SK-N-SH treated with all-trans-retinoic acid at 6 μM for 48 hours (cell line): ENCODE measurements around the gene ODAD3.

Experiments used
- ATAC-seq: fragments of 200-7000 bp; cut with Tn5 transposase; 3 replicates; pipeline ENCODE4 v1.9.1; 2020; ENCODE audit warnings: mild to moderate bottlenecking, moderate library complexity
- ARNTL ChIP-seq: fragments of 450-650 bp; formaldehyde crosslinking; IDR thresholded peaks from 2 replicates; pipeline ENCODE4 v1.5.0; 2020; ENCODE audit warnings: low read depth, mild to moderate bottlenecking, moderate library complexity, borderline replicate concordance
- BACH2 ChIP-seq: fragments of 250-450 bp; sonication (Bioruptor Pico); IDR thresholded peaks from 2 replicates; pipeline ENCODE4 v1.9.0; 2021; ENCODE audit warnings: mild to moderate bottlenecking, borderline replicate concordance
- CREB5 ChIP-seq: fragments of 250-450 bp; sonication (Bioruptor Pico); IDR thresholded peaks from 2 replicates; pipeline ENCODE4 v1.5.1; 2020; ENCODE audit warnings: low read depth, mild to moderate bottlenecking, moderate library complexity
- CSDC2 ChIP-seq: fragments of 250-450 bp; sonication (Bioruptor Pico); IDR thresholded peaks from 2 replicates; pipeline ENCODE4 v1.5.0; 2020; ENCODE audit warnings: mild to moderate bottlenecking, moderate library complexity
- CSRNP3 ChIP-seq: fragments of 250-450 bp; sonication (Bioruptor Pico); IDR thresholded peaks from 2 replicates; pipeline ENCODE4 v1.5.1; 2021; ENCODE audit warnings: mild to moderate bottlenecking, moderate library complexity
- ESRRG ChIP-seq: fragments of 250-450 bp; sonication (Bioruptor Pico); IDR thresholded peaks from 2 replicates; pipeline ENCODE4 v1.6.1; 2021; ENCODE audit warnings: mild to moderate bottlenecking
- GLIS3 ChIP-seq: fragments of 250-450 bp; sonication (Bioruptor Pico); IDR thresholded peaks from 2 replicates; pipeline ENCODE4 v1.5.0; 2020; ENCODE audit warnings: mild to moderate bottlenecking, moderate library complexity
- ISL1 ChIP-seq: fragments of 250-450 bp; sonication (Bioruptor Pico); IDR thresholded peaks from 2 replicates; pipeline ENCODE4 v2.1.2; 2022; ENCODE audit warnings: mild to moderate bottlenecking, moderate library complexity
- OSR1 ChIP-seq: fragments of 250-450 bp; sonication (Bioruptor Pico); IDR thresholded peaks from 2 replicates; pipeline ENCODE4 v1.8.0; 2022; ENCODE audit warnings: moderate library complexity, mild to moderate bottlenecking, inconsistent platforms
- PATZ1 ChIP-seq: fragments of 250-450 bp; sonication (Bioruptor Pico); IDR thresholded peaks from 2 replicates; pipeline ENCODE4 v1.8.0; 2020; ENCODE audit warnings: mild to moderate bottlenecking, moderate library complexity, borderline replicate concordance
- POU6F1 ChIP-seq: fragments of 250-450 bp; sonication (Bioruptor Pico); IDR thresholded peaks from 2 replicates; pipeline ENCODE4 v1.8.0; 2021; ENCODE audit warnings: low read depth, mild to moderate bottlenecking, moderate library complexity, borderline replicate concordance
- PPARA ChIP-seq: fragments of 250-450 bp; sonication (Bioruptor Pico); IDR thresholded peaks from 2 replicates; pipeline ENCODE4 v1.5.0; 2020; ENCODE audit warnings: mild to moderate bottlenecking, borderline replicate concordance
- RARB ChIP-seq: fragments of 250-450 bp; sonication (Bioruptor Pico); IDR thresholded peaks from 2 replicates; pipeline ENCODE4 v1.8.0; 2021; ENCODE audit warnings: mild to moderate bottlenecking, moderate library complexity
- SNAI2 ChIP-seq: fragments of 250-450 bp; sonication (Bioruptor Pico); IDR thresholded peaks from 2 replicates; pipeline ENCODE4 v1.5.0; 2020; ENCODE audit warnings: mild to moderate bottlenecking, moderate library complexity
- TCF4 ChIP-seq: fragments of 250-450 bp; sonication (Bioruptor Pico); IDR thresholded peaks from 2 replicates; pipeline ENCODE4 v1.8.0; 2021; ENCODE audit warnings: mild to moderate bottlenecking, moderate library complexity, borderline replicate concordance
- TOX ChIP-seq: fragments of 250-450 bp; sonication (Bioruptor Pico); IDR thresholded peaks from 2 replicates; pipeline ENCODE4 v1.8.0; 2021; ENCODE audit warnings: mild to moderate bottlenecking, moderate library complexity, borderline replicate concordance
- TSHZ2 ChIP-seq: fragments of 250-450 bp; sonication (Bioruptor Pico); IDR thresholded peaks from 2 replicates; pipeline ENCODE4 v1.5.0; 2020; ENCODE audit warnings: mild to moderate bottlenecking, moderate library complexity
- ZFP3 ChIP-seq: fragments of 250-450 bp; sonication (Bioruptor Pico); IDR thresholded peaks from 2 replicates; pipeline ENCODE4 v1.5.0; 2020; ENCODE audit warnings: mild to moderate bottlenecking, moderate library complexity
- ZFP30 ChIP-seq: fragments of 450-650 bp; formaldehyde crosslinking; IDR thresholded peaks from 2 replicates; pipeline ENCODE4 v1.5.0; 2022; ENCODE audit warnings: mild to moderate bottlenecking, moderate library complexity
- ZNF565 ChIP-seq: fragments of 450-650 bp; formaldehyde crosslinking; conservative IDR thresholded peaks from 2 replicates; pipeline ENCODE4 v1.5.0; 2020; ENCODE audit warnings: low read depth, mild to moderate bottlenecking, moderate library complexity
- ZNF70 ChIP-seq: fragments of 450-650 bp; formaldehyde crosslinking; IDR thresholded peaks from 2 replicates; pipeline ENCODE4 v1.5.0; 2020; ENCODE audit warnings: mild to moderate bottlenecking, moderate library complexity
- ZNF8 ChIP-seq: fragments of 450-650 bp; formaldehyde crosslinking; IDR thresholded peaks from 2 replicates; pipeline ENCODE4 v1.5.0; 2020; ENCODE audit warnings: mild to moderate bottlenecking, moderate library complexity

ODAD3 gene

GRCh38 chr19:11479090-11479897 is 44.4 kb upstream of the ODAD3 start:
- TF ChIP-seq ZNF8 (CRISPR knock-in tag) (no peak), ESRRG (no peak), RARB (CRISPR knock-in tag) (no peak), CSDC2 (CRISPR knock-in tag) (no peak), TOX (no peak), POU6F1 (CRISPR knock-in tag) (no peak), ISL1 (CRISPR knock-in tag) (no peak), SNAI2 (CRISPR knock-in tag) (no peak), ZFP30 (CRISPR knock-in tag) (no peak), PPARA (CRISPR knock-in tag) (no peak), BACH2 (CRISPR knock-in tag) (no peak), OSR1 (no peak), TSHZ2 (CRISPR knock-in tag) (no peak)
- TF ChIP-seq, all 23 proteins: peak for 0
- ATAC-seq, result no peak

- TF ChIP-seq CREB5 (CRISPR knock-in tag) (no peak), OSR1 (no peak), SNAI2 (CRISPR knock-in tag) (no peak), CSRNP3 (CRISPR knock-in tag) (no peak), ZNF70 (CRISPR knock-in tag) (no peak), ZFP3 (no peak), PPARA (CRISPR knock-in tag) (no peak), ESRRG (no peak), TCF4 (CRISPR knock-in tag) (no peak), ZNF565 (CRISPR knock-in tag) (no peak), POU6F1 (CRISPR knock-in tag) (no peak), ARNTL (no peak), ZNF8 (CRISPR knock-in tag) (no peak), TSHZ2 (CRISPR knock-in tag) (no peak), PATZ1 (CRISPR knock-in tag) (no peak), BACH2 (CRISPR knock-in tag) (no peak), CSDC2 (CRISPR knock-in tag) (no peak), GLIS3 (CRISPR knock-in tag) (no peak), ISL1 (CRISPR knock-in tag) (no peak)
- no peak for ATAC-seq
Observed at GRCh38 chr19:11478167-11479089, 43.5 kb upstream of the ODAD3 start.
